Left kidney (tissue), 8 donors: ENCODE data around the gene AKAP17A. TPM values are rescaled to one million over a fixed set of nuclear protein-coding genes. Genes with fewer than 3 reads are reported as not detected.
"Not testable (repeated sequence)": the region's sequence is repeated elsewhere in the genome, so short reads cannot be mapped to it uniquely, and the experiment has no call there.

Experiments
- DNase-seq: peaks from one replicate; pipeline ENCODE4 v3.0.0-alpha.2; 2013
- long read RNA-seq, 8 donors: transcript quantifications; one replicate each; lab custom pipeline, GENCODE V29; 2026
- polyA plus RNA-seq: library from polyadenylated mRNA; unstranded; fragments of 120-200 nt; gene quantifications from one replicate; pipeline ENCODE4 v1.2.1, GENCODE V29; 2013; ENCODE audit not compliant: insufficient read length

The AKAP17A gene, protein sequence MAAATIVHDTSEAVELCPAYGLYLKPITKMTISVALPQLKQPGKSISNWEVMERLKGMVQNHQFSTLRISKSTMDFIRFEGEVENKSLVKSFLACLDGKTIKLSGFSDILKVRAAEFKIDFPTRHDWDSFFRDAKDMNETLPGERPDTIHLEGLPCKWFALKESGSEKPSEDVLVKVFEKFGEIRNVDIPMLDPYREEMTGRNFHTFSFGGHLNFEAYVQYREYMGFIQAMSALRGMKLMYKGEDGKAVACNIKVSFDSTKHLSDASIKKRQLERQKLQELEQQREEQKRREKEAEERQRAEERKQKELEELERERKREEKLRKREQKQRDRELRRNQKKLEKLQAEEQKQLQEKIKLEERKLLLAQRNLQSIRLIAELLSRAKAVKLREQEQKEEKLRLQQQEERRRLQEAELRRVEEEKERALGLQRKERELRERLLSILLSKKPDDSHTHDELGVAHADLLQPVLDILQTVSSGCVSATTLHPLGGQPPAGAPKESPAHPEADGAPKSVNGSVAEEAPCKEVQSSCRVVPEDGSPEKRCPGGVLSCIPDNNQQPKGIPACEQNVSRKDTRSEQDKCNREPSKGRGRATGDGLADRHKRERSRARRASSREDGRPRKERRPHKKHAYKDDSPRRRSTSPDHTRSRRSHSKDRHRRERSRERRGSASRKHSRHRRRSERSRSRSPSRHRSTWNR
- polyA plus RNA-seq, result 48.3 TPM
- long read RNA-seq, donor 1, transcript AKAP17A-202 (4 exons, 2,187 nt), result major isoform, 10 of 55 reads
- long read RNA-seq, donor 1, transcript AKAP17A-201 (5 exons, 3,204 nt), result minor isoform, 6 of 55 reads
- long read RNA-seq, donor 1, partial matches to known transcripts, result 37 of 55 reads
- long read RNA-seq, donor 1, other reads (novel, unspliced or antisense), result 0 of 55 reads
- long read RNA-seq, donor 2, transcript AKAP17A-201 (5 exons, 3,204 nt), result minor isoform, 9 of 35 reads
- long read RNA-seq, donor 2, transcript AKAP17A-202 (4 exons, 2,187 nt), result major isoform, 17 of 35 reads
- long read RNA-seq, donor 2, partial matches to known transcripts, result 9 of 35 reads
- long read RNA-seq, donor 2, other reads (novel, unspliced or antisense), result 0 of 35 reads
- long read RNA-seq, donor 3, transcript AKAP17A-202 (4 exons, 2,187 nt), result major isoform, 13 of 22 reads
- long read RNA-seq, donor 3, partial matches to known transcripts, result 6 of 22 reads
- long read RNA-seq, donor 3, other reads (novel, unspliced or antisense), result 0 of 22 reads
- long read RNA-seq, donor 4, result 0 reads
- long read RNA-seq, donor 5, transcript AKAP17A-201 (5 exons, 3,204 nt), result major isoform, 6 of 11 reads
- long read RNA-seq, donor 5, partial matches to known transcripts, result 0 of 11 reads
- long read RNA-seq, donor 5, other reads (novel, unspliced or antisense), result 0 of 11 reads
- long read RNA-seq, donor 6, partial matches to known transcripts, result 6 of 15 reads
- long read RNA-seq, donor 6, other reads (novel, unspliced or antisense), result 0 of 15 reads
- long read RNA-seq, donor 7, transcript AKAP17A-202 (4 exons, 2,187 nt), result major isoform, 14 of 37 reads
- long read RNA-seq, donor 7, transcript AKAP17A-201 (5 exons, 3,204 nt), result minor isoform, 12 of 37 reads
- long read RNA-seq, donor 7, partial matches to known transcripts, result 9 of 37 reads
- long read RNA-seq, donor 7, other reads (novel, unspliced or antisense), result 0 of 37 reads
- long read RNA-seq, donor 8, transcript AKAP17A-201 (5 exons, 3,204 nt), result major isoform, 5 of 6 reads
- long read RNA-seq, donor 8, partial matches to known transcripts, result 0 of 6 reads
- long read RNA-seq, donor 8, other reads (novel, unspliced or antisense), result 0 of 6 reads

- DNase-seq, result peak; percentile 93
Observed at GRCh38 chrX:1591102-1591862, at the start of gene AKAP17A. Gene AKAP17A (plus strand): TSS chrX:1591604. CDS start chrX:1593463, 1,859 bp downstream.

DNA sequence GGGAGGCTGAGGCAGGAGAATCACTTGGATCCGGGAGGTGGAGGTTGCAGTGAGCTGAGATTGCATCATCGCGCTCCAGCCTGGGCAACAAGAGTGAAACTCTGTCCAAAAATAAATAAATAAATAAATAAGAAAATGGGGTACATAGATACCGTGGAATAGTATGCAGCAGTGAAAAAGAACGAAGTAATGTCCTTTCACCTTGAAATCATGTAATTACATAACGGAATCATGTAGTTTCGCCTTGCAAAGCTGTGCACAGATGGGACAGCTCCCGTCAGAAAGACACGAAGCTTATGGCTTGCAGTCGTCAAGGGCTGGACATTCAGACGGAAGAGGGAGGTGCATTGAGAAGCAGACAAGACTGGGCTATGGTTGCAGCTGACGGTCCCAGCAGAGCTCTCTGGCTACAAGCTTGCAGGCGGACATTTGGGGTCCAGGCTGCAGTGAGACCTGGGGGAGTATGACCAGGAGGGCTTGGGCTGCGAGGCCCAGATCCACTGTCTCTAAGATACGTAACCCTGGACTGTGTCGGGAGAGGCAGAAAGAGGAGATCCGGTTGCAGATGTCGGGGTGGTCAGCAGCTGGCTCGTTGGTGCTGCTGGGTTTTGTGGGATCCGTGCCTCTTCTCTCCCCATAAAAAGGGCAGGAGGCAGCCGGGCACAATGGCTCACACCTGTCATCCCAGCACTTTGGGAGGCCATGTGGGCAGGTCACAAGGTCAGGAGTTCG is 48.2 kb upstream of the AKAP17A start:
- no peak for DNase-seq

DNA sequence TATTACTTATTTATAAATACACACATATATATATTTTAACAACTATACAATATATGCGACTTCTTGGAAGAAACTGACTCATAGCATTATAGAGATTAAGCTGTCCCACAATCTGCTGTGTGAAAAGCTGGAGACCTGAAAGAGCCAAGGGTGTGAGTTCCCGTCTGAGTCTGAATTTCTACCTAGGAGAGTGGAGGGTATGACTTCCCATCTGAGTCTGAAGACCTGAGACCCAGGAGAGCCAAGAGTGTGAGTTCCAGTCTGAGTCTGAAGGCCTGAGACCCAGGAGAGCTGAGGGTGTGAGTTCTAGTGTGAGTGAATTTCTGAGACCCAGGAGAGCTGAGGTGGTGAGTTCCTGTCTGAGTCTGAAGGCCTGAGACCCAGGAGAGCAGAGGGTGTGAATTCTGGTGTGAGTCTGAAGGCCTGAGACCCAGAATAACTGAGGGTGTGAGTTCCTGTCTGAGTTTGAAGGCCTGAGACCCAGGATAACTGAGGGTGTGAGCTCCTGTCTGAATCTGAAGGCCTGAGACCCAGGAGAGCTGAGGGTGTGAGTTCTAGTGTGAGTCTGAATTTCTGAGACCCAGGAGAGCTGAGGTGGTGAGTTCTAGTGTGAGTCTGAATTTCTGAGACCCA is 45.5 kb upstream of the AKAP17A start:
- DNase-seq, result no peak

- no peak for DNase-seq
Observed at GRCh38 chrX:1546691-1547251, 44.6 kb upstream of the AKAP17A start.

GRCh38 chrX:1551959-1552546 is 39.4 kb upstream of the AKAP17A start:
- no peak for DNase-seq

- no peak for DNase-seq
Observed at GRCh38 chrX:1554469-1555210, 36.8 kb upstream of the AKAP17A start.

DNA sequence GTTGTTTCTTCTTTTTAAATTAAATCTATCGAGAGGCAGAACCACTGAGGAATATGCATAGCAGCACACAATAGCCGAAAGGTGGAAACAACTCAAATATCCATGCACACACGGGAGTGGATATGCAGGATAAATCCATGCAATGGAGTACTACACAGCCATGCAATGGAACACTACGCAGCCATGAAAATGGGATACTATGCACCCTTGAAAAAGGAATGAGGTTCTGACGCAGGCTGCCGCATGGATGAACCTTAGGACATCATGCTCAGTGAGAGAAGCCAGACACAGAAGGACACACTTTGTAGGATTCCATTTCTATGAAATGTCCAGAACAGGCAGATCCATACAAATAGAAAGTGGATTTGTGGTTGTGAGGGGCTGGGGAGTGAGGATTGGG is 36.0 kb upstream of the AKAP17A start:
- no peak for DNase-seq

GRCh38 chrX:1557442-1557841 is 34.0 kb upstream of the AKAP17A start:
- not testable (repeated sequence) for DNase-seq

DNA sequence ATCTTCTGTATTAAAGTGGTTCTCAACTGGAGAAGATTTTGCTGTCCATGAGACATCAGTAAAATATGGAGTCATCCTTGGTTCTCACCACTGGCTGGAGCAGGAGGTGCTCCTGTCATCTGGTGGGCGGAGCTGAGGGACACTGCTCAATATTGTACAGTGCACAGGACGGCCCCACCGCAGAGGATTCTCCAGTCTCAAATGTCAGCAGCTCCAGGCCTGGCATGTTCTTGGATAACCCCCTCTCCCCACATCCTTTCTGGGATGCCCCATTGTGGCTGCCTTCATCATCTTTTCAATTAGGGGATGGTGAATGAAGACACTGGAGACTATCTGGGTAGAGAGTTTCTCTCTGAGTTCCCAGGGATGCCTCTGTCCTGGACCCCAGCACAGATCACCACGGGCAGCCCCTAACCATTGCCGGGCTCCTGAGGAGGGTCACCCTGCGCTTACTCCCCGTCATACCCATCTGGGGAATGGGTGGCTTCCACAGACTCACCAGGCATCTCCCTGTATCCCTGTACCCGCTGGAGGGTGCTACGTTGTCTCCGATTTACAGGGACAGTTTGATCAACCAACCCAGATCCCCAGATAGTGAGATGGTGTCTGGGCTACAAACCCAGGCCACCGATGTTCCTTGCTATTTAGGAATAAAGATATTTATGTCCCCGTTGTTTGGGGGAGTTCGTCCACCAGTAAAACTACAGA is 32.5 kb upstream of the AKAP17A start:
- DNase-seq, result no peak

GRCh38 chrX:1561164-1561563 is 30.2 kb upstream of the AKAP17A start:
- DNase-seq, result no peak

DNA sequence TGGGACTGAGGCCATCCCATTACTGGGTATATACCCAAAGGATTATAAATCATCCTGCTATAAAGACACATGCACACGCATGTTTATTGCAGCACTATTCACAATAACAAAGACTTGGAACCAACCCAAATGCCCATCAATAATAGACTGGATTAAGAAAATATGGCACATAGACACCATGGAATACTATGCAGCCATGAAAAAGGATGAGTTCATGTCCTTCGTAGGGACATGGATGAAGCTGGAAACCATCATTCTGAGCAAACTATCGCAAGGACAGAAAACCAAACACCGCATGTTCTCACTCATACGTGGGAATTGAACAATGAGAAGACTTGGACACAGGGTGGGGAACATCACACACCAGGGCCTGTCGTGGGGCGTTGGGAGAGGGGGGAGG is 27.3 kb upstream of the AKAP17A start:
- not testable (repeated sequence) for DNase-seq

DNA sequence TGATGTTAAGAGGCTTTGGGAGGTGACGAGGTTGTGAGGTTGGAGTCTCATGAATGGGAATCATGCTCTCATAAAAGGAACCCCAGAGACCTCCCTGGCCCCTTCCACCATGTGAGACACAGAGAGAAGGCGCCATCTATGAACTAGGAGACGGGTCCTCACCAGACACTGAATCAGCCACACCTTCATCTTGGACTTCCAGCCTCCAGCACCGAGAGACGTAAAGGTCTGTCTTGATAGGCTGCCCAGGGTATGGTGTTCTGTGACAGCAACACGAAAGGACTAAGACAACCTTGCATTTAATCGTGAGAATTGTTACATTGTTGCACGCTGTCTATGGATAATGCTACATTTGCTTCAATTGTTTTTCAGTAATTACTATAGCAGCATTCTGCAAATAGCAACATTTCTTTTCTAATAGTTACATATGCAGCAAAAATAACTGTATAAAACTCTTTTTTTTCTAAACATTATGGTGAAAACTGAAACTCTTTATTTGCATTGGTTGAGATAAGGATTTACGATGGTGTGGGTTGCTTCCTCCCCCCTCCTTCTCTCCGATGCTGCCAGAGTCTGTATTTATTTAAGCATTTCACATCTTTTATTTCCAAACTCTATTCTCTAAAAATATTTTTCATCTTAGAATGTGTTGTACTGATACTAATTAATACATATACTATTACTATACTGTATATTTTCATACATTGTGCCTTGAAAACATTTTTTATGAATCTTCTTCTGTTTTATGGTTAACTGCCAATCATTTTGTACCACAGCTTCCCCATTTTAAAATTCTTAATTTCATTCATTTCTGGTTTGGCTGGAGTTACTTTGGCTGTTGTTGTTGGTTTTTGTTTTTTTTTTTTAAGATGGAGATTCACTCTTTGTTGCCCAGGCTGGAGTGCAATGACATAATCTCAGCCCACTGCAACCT is 26.4 kb upstream of the AKAP17A start:
- no peak for DNase-seq

GRCh38 chrX:1574181-1574580 is 17.2 kb upstream of the AKAP17A start:
- not testable (repeated sequence) for DNase-seq

GRCh38 chrX:1576201-1576992 is 15.0 kb upstream of the AKAP17A start:
- no peak for DNase-seq

GRCh38 chrX:1577845-1578244 is 13.6 kb upstream of the AKAP17A start:
- no peak for DNase-seq
